H9 (cell line): ENCODE data around the gene ZNG1F. TPM values are rescaled to one million over a fixed set of nuclear protein-coding genes. Genes with fewer than 3 reads are reported as not detected.
"Not testable (repeated sequence)": the region's sequence is repeated elsewhere in the genome, so short reads cannot be mapped to it uniquely, and the experiment has no call there.

Experiments
- DNase-seq: peaks from one replicate; pipeline ENCODE4 v3.0.0-alpha.2; 2017
- H2AFZ ChIP-seq: one replicate; pipeline ENCODE4 v1.6.1; 2013; ENCODE audit warnings: mild to moderate bottlenecking, low read length, control low read depth, moderate library complexity
- H2AK5ac ChIP-seq: 2 replicates; pipeline ENCODE4 v1.6.1; 2013; ENCODE audit warnings: low read length, control low read depth, mixed read lengths; ENCODE audit not compliant: insufficient read length
- H2BK120ac ChIP-seq: one replicate; pipeline ENCODE4 v1.6.1; 2013; ENCODE audit warnings: low read depth, mild to moderate bottlenecking, low read length, control low read depth, inconsistent platforms; ENCODE audit not compliant: poor library complexity, severe bottlenecking
- H2BK12ac ChIP-seq: 2 replicates; pipeline ENCODE4 v1.6.1; 2013; ENCODE audit warnings: low read length, control low read depth, mixed read lengths, low read depth; ENCODE audit not compliant: insufficient read length
- H2BK15ac ChIP-seq: 2 replicates; pipeline ENCODE4 v1.6.1; 2013; ENCODE audit warnings: low read depth, low read length, control low read depth
- H2BK20ac ChIP-seq: one replicate; pipeline ENCODE4 v1.6.1; 2013; ENCODE audit warnings: low read depth, mild to moderate bottlenecking, low read length, control low read depth, inconsistent platforms; ENCODE audit not compliant: poor library complexity, severe bottlenecking
- H2BK5ac ChIP-seq: 2 replicates; pipeline ENCODE4 v1.6.1; 2013; ENCODE audit warnings: low read length, control low read depth, mixed read lengths; ENCODE audit not compliant: insufficient read length
- H3K14ac ChIP-seq: 2 replicates; pipeline ENCODE4 v1.6.1; 2013; ENCODE audit warnings: low read length, control low read depth; ENCODE audit not compliant: insufficient read depth
- H3K18ac ChIP-seq: 2 replicates; pipeline ENCODE4 v1.6.1; 2013; ENCODE audit warnings: low read depth, mild to moderate bottlenecking, mixed read lengths, low read length, control low read depth; ENCODE audit not compliant: insufficient read length
- H3K23ac ChIP-seq: 2 replicates; pipeline ENCODE4 v1.6.1; 2013; ENCODE audit warnings: low read length, control low read depth, mixed read lengths, low read depth; ENCODE audit not compliant: insufficient read length
- H3K23me2 ChIP-seq: 2 replicates; pipeline ENCODE4 v1.6.1; 2013; ENCODE audit warnings: low read depth, mild to moderate bottlenecking, mixed read lengths, low read length, control low read depth; ENCODE audit not compliant: insufficient read length, poor library complexity, severe bottlenecking
- H3K27ac ChIP-seq: 2 replicates; pipeline ENCODE4 v1.5.1; 2013; ENCODE audit warnings: low read length, control low read depth, mixed read lengths, low read depth; ENCODE audit not compliant: insufficient read length
- H3K27me3 ChIP-seq: 2 replicates; pipeline ENCODE4 v1.6.1; 2013; ENCODE audit warnings: low read length, control low read depth, inconsistent platforms; ENCODE audit not compliant: insufficient read depth
- H3K4ac ChIP-seq: 2 replicates; pipeline ENCODE4 v1.6.1; 2013; ENCODE audit warnings: low read depth, mild to moderate bottlenecking, control low read depth, inconsistent platforms, low read length, moderate library complexity
- H3K4me1 ChIP-seq: 2 replicates; pipeline ENCODE4 v1.6.1; 2013; ENCODE audit warnings: low read length, control low read depth, inconsistent platforms; ENCODE audit not compliant: insufficient read depth
- H3K4me2 ChIP-seq: 2 replicates; pipeline ENCODE4 v1.6.1; 2013; ENCODE audit warnings: low read length, control low read depth, mixed read lengths; ENCODE audit not compliant: insufficient read length, insufficient read depth
- H3K56ac ChIP-seq: 2 replicates; pipeline ENCODE4 v1.6.1; 2013; ENCODE audit warnings: low read depth, mild to moderate bottlenecking, mixed read lengths, low read length, control low read depth; ENCODE audit not compliant: insufficient read length
- H3K79me1 ChIP-seq: 2 replicates; pipeline ENCODE4 v1.6.1; 2013; ENCODE audit warnings: low read depth, mild to moderate bottlenecking, moderate library complexity, low read length, control low read depth, inconsistent platforms; ENCODE audit not compliant: insufficient read depth, poor library complexity, severe bottlenecking
- H3K79me2 ChIP-seq: 2 replicates; pipeline ENCODE4 v1.6.1; 2013; ENCODE audit warnings: low read length, control low read depth, inconsistent platforms; ENCODE audit not compliant: insufficient read depth
- H3K9ac ChIP-seq: 2 replicates; pipeline ENCODE4 v1.6.1; 2013; ENCODE audit warnings: low read length, control low read depth, mixed read lengths; ENCODE audit not compliant: insufficient read length; ENCODE audit errors: extremely low read depth
- H3K9me3 ChIP-seq: one replicate; pipeline ENCODE4 v1.6.1; 2013; ENCODE audit warnings: low read depth, low read length, inconsistent platforms; ENCODE audit not compliant: control insufficient read depth
- H3T11ph ChIP-seq: one replicate; pipeline ENCODE4 v1.6.1; 2013; ENCODE audit warnings: mild to moderate bottlenecking, low read length, control low read depth, inconsistent platforms
- H4K20me1 ChIP-seq: one replicate; pipeline ENCODE4 v1.6.1; 2013; ENCODE audit not compliant: control insufficient read depth, insufficient read length, insufficient read depth
- H4K5ac ChIP-seq: 2 replicates; pipeline ENCODE4 v1.6.1; 2013; ENCODE audit warnings: low read depth, mild to moderate bottlenecking, mixed read lengths, low read length, control low read depth; ENCODE audit not compliant: insufficient read length
- H4K8ac ChIP-seq: replicated peaks from 2 replicates; pipeline ENCODE4 v1.6.1; 2013; ENCODE audit warnings: low read length, control low read depth, mixed read lengths, low read depth; ENCODE audit not compliant: insufficient read length
- H4K91ac ChIP-seq: 2 replicates; pipeline ENCODE4 v1.6.1; 2013; ENCODE audit warnings: low read depth, mild to moderate bottlenecking, moderate library complexity, mixed read lengths, low read length, control low read depth; ENCODE audit not compliant: insufficient read length
- H3K27ac Mint-ChIP-seq, 3 experiments: 2 replicates in 2 of 3; 3 replicates in 1 of 3; pipeline ENCODE4 v1.8.0; 2020 to 2021; ENCODE audit warnings: mixed read lengths in 3 of 3, mild to moderate bottlenecking in 1 of 3, moderate library complexity in 1 of 3
- H3K27me3 Mint-ChIP-seq: 2 replicates; pipeline ENCODE4 v1.8.0; 2021; ENCODE audit warnings: low read depth, mild to moderate bottlenecking, moderate library complexity, mixed read lengths
- H3K36me3 Mint-ChIP-seq, 3 experiments: 2 replicates in 2 of 3; 3 replicates in 1 of 3; pipeline ENCODE4 v1.8.0; 2020 to 2021; ENCODE audit warnings: low read depth in 3 of 3, mixed read lengths in 3 of 3; ENCODE audit not compliant: insufficient read depth in 1 of 3
- H3K4me1 Mint-ChIP-seq, 2 experiments: 2 replicates each; pipeline ENCODE4 v1.8.0; 2020; ENCODE audit warnings: mixed read lengths in 2 of 2
- H3K4me3 Mint-ChIP-seq, 2 experiments: 2 replicates in 1 of 2; 3 replicates in 1 of 2; pipeline ENCODE4 v1.8.0; 2020 to 2021; ENCODE audit warnings: mild to moderate bottlenecking in 2 of 2, mixed read lengths in 2 of 2, moderate library complexity in 1 of 2
- H3K9me3 Mint-ChIP-seq, 2 experiments: 2 replicates in 1 of 2; 3 replicates in 1 of 2; pipeline ENCODE4 v1.8.0; 2020; ENCODE audit warnings: mild to moderate bottlenecking in 2 of 2, mixed read lengths in 2 of 2, moderate library complexity in 1 of 2
- WGBS: extraction: QIAGEN DNeasy Blood & Tissue Kit; methylation state at CpG from one replicate; pipeline ENCODE4 v1.1.7; 2013; ENCODE audit warnings: missing lambda C conversion rate, low lambda C conversion rate, mixed read lengths; ENCODE audit not compliant: insufficient read length; ENCODE audit errors: extremely low coverage; 5-methylcytosine and 5-hydroxymethylcytosine counted together
- total RNA-seq: library from RNA; stranded (reverse); gene quantifications from 2 replicates; pipeline ENCODE4 v1.2.1, GENCODE V29; 2021

ZNG1F gene
- total RNA-seq, 1 experiment from 2014 or later = 13.4 TPM

GRCh38 chr9:41188439-41188838 lies 678 bp downstream of the ZNG1F start:
- not testable (repeated sequence) for H3T11ph ChIP-seq, H3K9ac ChIP-seq, H2AK5ac ChIP-seq, H3K27ac ChIP-seq, H4K20me1 ChIP-seq, H3K56ac ChIP-seq, H2BK5ac ChIP-seq, H2BK20ac ChIP-seq, H2AFZ ChIP-seq, H2BK15ac ChIP-seq, H3K23ac ChIP-seq, H3K4ac ChIP-seq, H3K4me1 ChIP-seq, H3K4me1 Mint-ChIP-seq, H2BK120ac ChIP-seq, H3K36me3 Mint-ChIP-seq, DNase-seq, H4K5ac ChIP-seq, H3K14ac ChIP-seq, H3K27ac Mint-ChIP-seq, H3K9me3 ChIP-seq, H3K23me2 ChIP-seq, H3K27me3 Mint-ChIP-seq, H4K8ac ChIP-seq, H4K91ac ChIP-seq, H2BK12ac ChIP-seq, H3K4me3 Mint-ChIP-seq, H3K79me2 ChIP-seq, H3K4me2 ChIP-seq, H3K27me3 ChIP-seq, H3K9me3 Mint-ChIP-seq, H3K79me1 ChIP-seq, H3K18ac ChIP-seq
- WGBS = no CpG with 5 or more reads among the region's 11 CpGs

DNA sequence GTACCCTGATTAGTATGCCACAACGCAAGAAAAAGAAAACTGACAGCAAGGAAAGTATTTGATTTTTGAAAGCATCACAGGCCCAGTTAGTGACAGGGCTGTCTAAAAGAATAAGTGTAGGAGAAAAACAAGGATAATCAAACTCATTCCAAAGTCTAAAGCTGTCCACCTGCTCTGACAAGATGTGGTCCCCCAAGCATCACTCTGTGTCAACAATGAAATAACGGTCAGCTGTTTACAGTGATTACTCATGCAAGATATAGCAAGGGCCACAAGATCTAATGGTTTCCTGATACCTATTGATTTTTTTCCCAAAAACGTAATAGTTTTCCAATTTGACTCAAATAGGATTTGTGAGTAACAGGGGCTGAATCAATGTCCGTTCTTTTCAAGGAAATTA lies 14.1 kb downstream of the ZNG1F start:
- not testable (repeated sequence) for H3K27ac ChIP-seq, DNase-seq, H3K4me2 ChIP-seq, H3K18ac ChIP-seq, H3K4ac ChIP-seq, H2AK5ac ChIP-seq, H2BK15ac ChIP-seq, H3T11ph ChIP-seq, H2BK20ac ChIP-seq, H3K79me2 ChIP-seq, H2BK12ac ChIP-seq, H4K91ac ChIP-seq, H2BK5ac ChIP-seq, H3K56ac ChIP-seq, H3K23me2 ChIP-seq, H4K8ac ChIP-seq, H3K23ac ChIP-seq, H3K79me1 ChIP-seq, H3K9ac ChIP-seq, H3K27me3 Mint-ChIP-seq, H3K9me3 ChIP-seq, H3K14ac ChIP-seq, H3K9me3 Mint-ChIP-seq, H2BK120ac ChIP-seq, H3K36me3 Mint-ChIP-seq, H3K27ac Mint-ChIP-seq, H3K4me1 ChIP-seq, H3K4me3 Mint-ChIP-seq, H3K4me1 Mint-ChIP-seq, H2AFZ ChIP-seq, H4K5ac ChIP-seq, H3K27me3 ChIP-seq, H4K20me1 ChIP-seq
- no CpG with 5 or more reads among the region's 4 CpGs for WGBS
